Measurements from ENCODE around the gene FMNL2.

- no peak for TF ChIP-seq CTCF (IDR thresholded peaks at IDR 0.05)
- TF ChIP-seq ZFX (IDR thresholded peaks at IDR 0.05; ENCODE audit: borderline replicate concordance) = no peak
These were observed 311.3 kb downstream of the FMNL2 start for GRCh38 chr2:152646264-152646663.
